Activated naive CD4-positive, alpha-beta T cell treated with anti-CD3 and anti-CD28 coated beads for 36 hours (primary cell): ENCODE data around the gene TICAM1. TPM values are rescaled to one million over a fixed set of nuclear protein-coding genes. Genes with fewer than 3 reads are reported as not detected.
"Not testable (repeated sequence)": the region's sequence is repeated elsewhere in the genome, so short reads cannot be mapped to it uniquely, and the experiment has no call there.

Source experiments
- CTCF ChIA-PET: fragments of 350-600 bp; sonication (Branson Sonifier 250); formaldehyde crosslinking; loops from one replicate; lab custom pipeline; 2021; ENCODE audit warnings: antibody characterized with exemption; lab: Charles Lee
- DNase-seq: peaks from one replicate; pipeline ENCODE4 v3.0.0-alpha.2; 2020
- H3K27ac Mint-ChIP-seq: one replicate; pipeline ENCODE4 v1.8.0; 2021; ENCODE audit warnings: mild to moderate bottlenecking, mixed read lengths
- H3K27me3 Mint-ChIP-seq: one replicate; pipeline ENCODE4 v1.8.0; 2021; ENCODE audit warnings: low read depth, mixed read lengths
- H3K36me3 Mint-ChIP-seq: one replicate; pipeline ENCODE4 v1.8.0; 2021; ENCODE audit warnings: low read depth, mixed read lengths
- H3K4me1 Mint-ChIP-seq: one replicate; pipeline ENCODE4 v1.8.0; 2021; ENCODE audit warnings: low read depth, mixed read lengths
- H3K4me3 Mint-ChIP-seq: one replicate; pipeline ENCODE4 v1.8.0; 2021; ENCODE audit warnings: mild to moderate bottlenecking, moderate library complexity, mixed read lengths
- H3K9me3 Mint-ChIP-seq: one replicate; pipeline ENCODE4 v1.8.0; 2021; ENCODE audit warnings: mixed read lengths
- intact Hi-C: fragments of 100-400 bp; cut with micrococcal nuclease; formaldehyde crosslinking; loops from one replicate; pipeline ENCODE4 v1.15.1; 2023
- total RNA-seq, 2 experiments: library from RNA; stranded (reverse); gene quantifications; one replicate each; pipeline ENCODE4 v1.2.3, GENCODE V29; 2021

TICAM1 gene
- total RNA-seq, 2 experiments from 2014 or later = 15.2 to 16.5 TPM

DNA sequence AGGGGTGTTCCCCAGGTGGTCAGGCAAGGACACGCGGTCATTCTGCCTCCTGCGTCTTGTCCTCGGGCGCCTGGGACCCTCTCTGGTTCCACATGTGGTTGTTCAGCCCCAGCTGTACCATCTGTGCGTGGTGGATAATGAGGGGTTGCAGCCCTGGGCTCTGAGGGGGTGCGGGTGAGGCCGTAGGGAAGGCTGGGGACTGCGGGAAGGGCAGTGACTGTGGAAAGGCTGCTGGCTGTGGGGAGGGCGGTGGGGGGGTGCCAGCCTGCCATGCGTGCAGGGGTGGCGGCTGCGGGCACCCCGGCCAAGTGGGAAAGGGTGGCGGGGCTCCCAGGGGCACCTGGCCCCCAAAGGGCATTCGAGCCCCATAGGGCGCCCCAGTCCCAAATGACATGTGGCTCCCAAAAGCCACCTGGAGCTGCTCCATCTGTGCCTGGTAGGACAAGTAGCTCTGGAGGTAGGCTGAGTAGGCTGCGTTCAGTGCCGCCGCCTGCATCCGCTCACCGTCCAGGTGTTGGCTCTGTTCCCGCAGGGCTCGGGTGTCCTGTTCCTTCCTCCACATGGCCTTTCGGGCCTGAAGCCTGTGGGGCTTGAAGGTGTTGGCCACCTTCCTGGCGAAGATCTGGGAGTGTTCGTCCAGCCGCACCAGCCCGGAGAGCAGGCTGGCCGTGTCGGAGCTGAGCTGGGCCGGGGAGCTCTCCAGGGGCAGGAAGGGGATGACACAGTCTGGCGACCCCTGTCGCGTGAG, 15.1 kb downstream of the TICAM1 start:
- intact Hi-C loops = no loop called here
- CTCF ChIA-PET = interaction anchor here (0.5 to 2.2 kb wide), 2 partner anchors 7 to 36 kb away, joined by 3 to 11 read pairs; no protein-coding TSS in a partner anchor
- Mint-ChIP-seq H3K4me1 (peaks cover 16% of the 10 kb centered on the region), H3K27me3 (no peaks in the 10 kb centered on the region), H3K36me3 (peaks cover 9% of the 10 kb centered on the region), H3K9me3 (peaks cover 1% of the 10 kb centered on the region), H3K4me3 (no peak overlapping the region), H3K27ac (no peak overlapping the region)
- no peak for DNase-seq

DNA sequence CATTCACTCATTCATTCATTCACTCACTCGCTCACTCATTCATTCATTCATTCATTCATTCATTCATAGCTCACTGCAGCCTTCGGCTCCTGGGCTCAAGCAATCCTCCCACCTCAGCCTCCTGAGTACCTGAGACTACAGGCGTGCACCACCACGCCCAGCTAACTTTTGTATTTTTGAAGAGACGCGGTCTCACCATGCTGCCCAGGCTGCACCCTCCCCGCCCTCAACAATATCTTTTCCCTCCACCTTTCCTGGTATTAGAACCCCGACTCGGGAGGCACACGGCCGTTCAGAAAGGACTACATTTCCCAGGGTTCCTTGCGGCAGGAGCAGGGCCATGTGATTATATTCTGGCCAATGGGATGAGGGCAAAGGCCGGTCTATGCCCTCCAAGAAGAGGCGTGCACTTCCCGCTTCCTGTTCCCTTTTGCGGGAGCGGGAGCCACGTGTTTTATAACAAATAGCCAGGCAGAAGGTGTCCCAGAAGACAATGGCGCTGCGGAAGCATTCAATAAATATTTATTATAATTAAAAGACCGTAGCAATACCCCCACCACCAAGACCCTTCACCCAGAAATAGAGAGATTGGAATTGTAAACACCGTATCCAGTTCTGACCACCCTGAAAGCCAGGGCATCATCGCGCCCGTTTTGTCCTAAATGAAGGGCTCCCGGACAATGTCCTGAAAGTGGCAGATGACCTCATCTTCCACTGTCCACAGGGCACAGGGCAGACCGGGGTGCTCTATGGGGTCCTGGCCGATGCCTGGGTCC, 15.9 kb downstream of the TICAM1 start:
- peaks cover 1% of the 10 kb centered on the region for H3K9me3 Mint-ChIP-seq
- intact Hi-C loops = loop anchor here (2.0 kb wide), 2 partner anchors 15 to 95 kb away; partner anchors contain the start of gene TICAM1
- peak overlapping the region; percentile 67 for H3K4me3 Mint-ChIP-seq
- H3K27ac Mint-ChIP-seq = peak overlapping the region; percentile 66
- H3K4me1 Mint-ChIP-seq = peaks cover 16% of the 10 kb centered on the region
- peak; percentile 88 for DNase-seq
- H3K27me3 Mint-ChIP-seq = no peaks in the 10 kb centered on the region
- CTCF ChIA-PET = interaction anchor here (0.6 kb wide), 1 partner anchor 38 kb away, joined by 3 read pairs; no protein-coding TSS in a partner anchor
- peaks cover 9% of the 10 kb centered on the region for H3K36me3 Mint-ChIP-seq

DNA sequence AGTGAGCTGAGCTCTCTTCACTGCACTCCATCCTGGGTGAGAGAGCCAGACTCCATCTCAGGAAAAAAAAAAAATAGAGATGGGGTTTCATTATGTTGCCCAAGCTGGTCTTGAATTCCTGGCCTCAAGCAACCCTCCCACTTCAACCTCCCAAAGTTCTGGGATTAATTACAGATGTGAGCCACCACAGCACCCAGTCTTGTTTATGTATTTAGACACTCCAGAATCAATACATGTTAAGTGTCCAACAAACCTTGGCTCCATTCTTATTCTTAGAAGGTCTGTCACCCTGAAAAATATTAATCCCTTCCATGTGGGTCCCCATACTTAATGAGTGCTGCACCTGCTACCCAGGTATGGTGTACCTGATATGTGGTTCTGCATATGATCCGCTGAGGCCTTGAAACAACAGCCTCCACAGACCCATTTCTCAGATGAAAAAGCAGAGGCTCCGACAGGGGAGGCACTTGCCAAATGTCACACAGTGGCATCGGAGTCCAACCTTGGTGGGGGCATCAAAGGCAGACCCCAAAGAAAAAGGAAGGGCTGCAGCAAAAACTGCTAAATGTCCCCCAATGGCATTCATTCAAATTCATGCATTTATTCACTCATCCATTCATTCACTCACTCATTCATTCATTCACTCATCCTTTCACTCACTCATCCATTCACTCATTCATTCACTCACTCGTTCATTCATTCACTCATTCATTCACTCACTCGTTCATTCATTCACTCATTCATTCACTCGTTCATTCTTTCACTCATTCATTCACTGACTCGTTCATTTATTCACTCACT, 16.7 kb downstream of the TICAM1 start:
- peaks cover 9% of the 10 kb centered on the region for H3K36me3 Mint-ChIP-seq
- intact Hi-C loops = loop anchor here (2.0 to 5.0 kb wide), 3 partner anchors 16 to 317 kb away; partner anchors contain the start of gene TICAM1
- H3K9me3 Mint-ChIP-seq = peaks cover 1% of the 10 kb centered on the region
- DNase-seq = no peak
- CTCF ChIA-PET = interaction anchor here (0.6 to 8.4 kb wide), 5 partner anchors 35 to 324 kb away, joined by 3 to 294 read pairs (median 3); no protein-coding TSS in a partner anchor
- no peak overlapping the region for H3K27ac Mint-ChIP-seq
- H3K27me3 Mint-ChIP-seq = no peaks in the 10 kb centered on the region
- peak overlapping the region; percentile 67 for H3K4me3 Mint-ChIP-seq
- H3K4me1 Mint-ChIP-seq = peaks cover 16% of the 10 kb centered on the region

DNA sequence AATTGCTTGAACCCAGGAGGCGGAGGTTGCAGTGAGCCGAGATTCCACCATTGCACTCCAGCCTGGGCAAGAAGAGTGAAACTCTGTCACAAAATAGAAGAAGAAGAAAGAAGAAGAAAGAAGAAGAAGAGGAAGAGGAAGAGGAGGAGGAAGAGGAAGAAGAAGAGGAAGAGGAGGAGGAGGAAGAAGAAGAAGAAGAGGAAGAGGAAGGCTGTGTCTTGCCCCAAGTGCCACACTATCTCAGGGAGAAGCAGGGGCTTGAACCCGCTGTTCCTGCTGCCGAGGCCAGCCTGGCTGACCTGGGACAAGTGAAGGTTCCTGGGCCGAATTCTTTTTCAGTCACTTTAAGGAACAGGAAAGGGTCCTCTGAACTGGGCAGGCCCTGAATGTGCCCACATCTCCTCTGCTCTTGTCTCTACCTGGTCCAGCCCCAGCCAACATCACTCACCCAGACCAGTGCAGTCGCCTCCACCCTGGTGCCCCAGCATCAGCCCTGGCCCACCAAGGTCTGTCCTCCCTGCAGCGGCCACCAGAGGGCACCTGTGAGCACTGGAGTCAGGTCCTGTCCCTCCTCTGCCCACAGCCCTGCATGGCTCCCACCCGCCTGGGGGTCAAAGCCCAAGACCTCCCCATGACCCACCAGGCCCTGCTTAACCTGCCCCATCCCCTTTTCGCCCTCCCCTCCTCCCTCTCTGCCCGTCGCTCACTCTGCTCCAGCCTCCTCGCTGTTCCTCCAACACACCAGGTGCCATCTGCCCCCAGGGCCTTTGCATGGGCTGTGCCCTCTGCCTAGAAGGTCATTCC, 20.0 kb downstream of the TICAM1 start:
- intact Hi-C loops = loop anchor here (5.0 kb wide), 1 partner anchor 321 kb away; no protein-coding TSS in a partner anchor
- Mint-ChIP-seq H3K27me3 (no peaks in the 10 kb centered on the region), H3K4me1 (peaks cover 16% of the 10 kb centered on the region), H3K36me3 (peaks cover 4% of the 10 kb centered on the region), H3K4me3 (no peak overlapping the region), H3K9me3 (peaks cover 1% of the 10 kb centered on the region), H3K27ac (no peak overlapping the region)
- peak; percentile 93 for DNase-seq
- CTCF ChIA-PET = interaction anchor here (0.7 to 8.4 kb wide), 8 partner anchors 11 to 318 kb away, joined by 3 to 294 read pairs (median 6); partner anchors contain the start of gene FEM1A

DNA sequence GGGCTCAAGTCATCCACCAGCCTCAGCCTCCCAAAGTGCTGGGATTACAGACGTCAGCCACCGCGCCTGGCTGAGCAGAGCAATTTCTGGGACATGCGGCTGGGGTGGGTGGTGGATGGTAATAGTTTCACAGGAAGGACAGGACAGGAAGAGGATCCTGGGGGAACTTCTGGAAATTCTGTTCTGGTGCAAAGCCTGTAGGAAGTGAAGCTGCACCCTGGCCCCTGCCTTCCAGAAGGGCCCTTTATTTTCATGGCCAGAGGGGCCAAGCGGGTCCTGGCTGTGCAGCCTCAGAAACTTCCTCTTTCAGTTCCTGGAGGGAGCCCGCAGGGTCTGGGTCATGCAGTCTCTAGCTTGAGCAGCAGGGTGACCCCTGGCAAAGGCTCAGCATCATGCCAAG, 24.3 kb downstream of the TICAM1 start:
- Mint-ChIP-seq H3K36me3 (no peaks in the 10 kb centered on the region), H3K4me3 (no peak overlapping the region), H3K9me3 (no peaks in the 10 kb centered on the region), H3K4me1 (peaks cover 5% of the 10 kb centered on the region), H3K27me3 (no peaks in the 10 kb centered on the region), H3K27ac (no peak overlapping the region)
- CTCF ChIA-PET = interaction anchor here (0.7 to 8.4 kb wide), 4 partner anchors 17 to 47 kb away, joined by 3 to 294 read pairs (median 6); no protein-coding TSS in a partner anchor
- intact Hi-C loops = no loop called here
- no peak for DNase-seq

DNA sequence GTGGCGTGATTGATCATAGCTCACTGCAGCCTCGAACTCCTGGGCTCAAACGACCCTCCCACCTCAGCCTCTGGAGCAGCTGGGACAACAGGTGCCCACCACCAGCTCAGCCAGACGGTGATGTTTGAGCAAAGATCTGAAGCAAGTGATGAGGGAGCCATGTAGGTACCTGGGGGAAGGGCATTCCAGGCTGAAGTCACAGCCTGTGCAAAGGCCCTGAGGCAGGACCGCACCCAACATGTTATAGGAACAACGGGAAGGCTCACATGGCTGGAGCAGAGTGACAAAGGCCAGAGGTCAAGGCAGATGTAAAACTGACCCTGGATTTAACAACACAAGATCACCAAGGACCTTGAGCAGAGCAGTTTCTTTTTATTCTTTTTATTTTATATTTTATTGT, 25.1 kb downstream of the TICAM1 start:
- no peaks in the 10 kb centered on the region for H3K9me3 Mint-ChIP-seq
- CTCF ChIA-PET = interaction anchor here (0.7 to 8.4 kb wide), 6 partner anchors 12 to 45 kb away, joined by 3 to 294 read pairs (median 4); partner anchors contain the start of gene FEM1A
- DNase-seq = no peak
- peaks cover 2% of the 10 kb centered on the region for H3K4me1 Mint-ChIP-seq
- H3K36me3 Mint-ChIP-seq = no peaks in the 10 kb centered on the region
- no peak overlapping the region for H3K4me3 Mint-ChIP-seq
- no peak overlapping the region for H3K27ac Mint-ChIP-seq
- intact Hi-C loops = no loop called here
- H3K27me3 Mint-ChIP-seq = no peaks in the 10 kb centered on the region

DNA sequence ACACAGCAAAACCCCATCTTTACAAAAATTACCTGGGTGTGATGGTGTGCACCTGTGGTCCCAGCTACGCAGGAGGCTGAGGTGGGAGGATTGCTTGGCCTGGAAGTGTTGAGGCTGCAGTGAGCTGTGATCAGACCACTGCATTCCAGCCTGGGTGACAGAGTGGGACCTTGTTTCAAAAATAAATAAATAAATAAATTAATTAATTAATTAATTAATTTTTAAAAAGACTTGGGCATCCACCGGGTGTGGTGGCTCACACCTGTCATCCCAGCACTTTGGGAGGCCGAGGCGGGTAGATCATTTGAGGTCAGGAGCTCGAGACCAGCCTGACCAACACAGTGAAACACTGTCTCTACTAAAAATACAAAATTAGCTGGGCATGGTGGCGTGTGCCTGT, 26.4 kb downstream of the TICAM1 start:
- DNase-seq = not testable (repeated sequence)

DNA sequence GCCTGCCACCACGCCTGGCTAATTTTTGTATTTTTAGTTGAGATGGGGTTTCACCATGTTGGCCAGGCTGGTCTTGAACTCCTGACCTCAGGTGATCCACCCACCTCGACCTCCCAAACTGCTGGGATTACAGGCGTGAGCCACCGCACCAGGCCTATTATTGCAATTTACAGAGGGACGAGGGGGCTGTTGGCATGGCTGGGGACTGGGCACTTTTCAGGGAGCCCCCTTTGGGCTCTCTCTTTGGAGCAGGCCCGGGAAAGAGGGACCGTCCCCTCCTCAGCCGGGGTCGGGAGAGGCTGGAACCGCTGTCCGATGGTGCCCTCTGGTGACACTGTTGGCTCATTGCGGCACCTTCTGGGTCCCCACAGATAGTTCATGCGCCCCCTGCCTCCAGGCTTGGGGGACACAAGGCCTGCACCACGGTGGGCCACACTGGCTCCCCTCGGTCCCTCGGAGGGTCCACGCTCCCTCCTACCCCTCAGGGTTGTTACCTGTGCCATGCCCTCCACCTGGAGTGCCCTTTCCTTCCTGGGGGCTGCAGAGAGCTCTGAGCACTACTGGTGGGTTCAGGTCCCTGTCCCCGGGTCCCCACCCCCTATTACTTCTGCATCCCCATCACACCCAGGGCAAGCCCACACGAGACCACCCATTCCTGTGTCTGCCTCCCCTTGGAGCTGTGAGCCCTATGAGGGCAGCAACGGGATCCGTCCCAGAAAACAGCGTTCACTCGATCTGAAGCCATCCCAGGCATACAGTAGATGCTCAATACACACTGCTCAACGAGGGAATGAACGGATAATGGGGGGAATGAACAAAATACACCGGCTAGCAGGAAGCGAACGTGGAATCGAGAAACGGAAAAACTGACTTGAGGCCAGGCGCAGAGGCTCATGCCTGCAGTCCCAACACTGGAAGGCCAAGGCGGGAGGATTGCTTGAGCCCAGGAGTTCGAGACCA, 27.5 kb downstream of the TICAM1 start:
- Mint-ChIP-seq H3K9me3 (no peaks in the 10 kb centered on the region), H3K4me3 (peak overlapping the region; percentile 24), H3K4me1 (peaks cover 2% of the 10 kb centered on the region), H3K36me3 (no peaks in the 10 kb centered on the region), H3K27ac (no peak overlapping the region), H3K27me3 (no peaks in the 10 kb centered on the region)
- intact Hi-C loops = loop anchor here (1.0 kb wide), 1 partner anchor 72 kb away; no protein-coding TSS in a partner anchor
- DNase-seq = peak; percentile 72
- CTCF ChIA-PET = interaction anchor here (0.6 to 3.2 kb wide), 9 partner anchors 14 to 127 kb away, joined by 3 to 26 read pairs (median 3); no protein-coding TSS in a partner anchor

More for the DNA sequence above, 26.4 kb downstream of the TICAM1 start:
- H3K27me3 Mint-ChIP-seq, intact Hi-C loops, H3K4me1 Mint-ChIP-seq, H3K4me3 Mint-ChIP-seq, H3K9me3 Mint-ChIP-seq, H3K27ac Mint-ChIP-seq, H3K36me3 Mint-ChIP-seq: not testable (repeated sequence)
- CTCF ChIA-PET = interaction anchor here (0.6 to 3.2 kb wide), 12 partner anchors 13 to 203 kb away, joined by 3 to 26 read pairs (median 4); no protein-coding TSS in a partner anchor

DNA sequence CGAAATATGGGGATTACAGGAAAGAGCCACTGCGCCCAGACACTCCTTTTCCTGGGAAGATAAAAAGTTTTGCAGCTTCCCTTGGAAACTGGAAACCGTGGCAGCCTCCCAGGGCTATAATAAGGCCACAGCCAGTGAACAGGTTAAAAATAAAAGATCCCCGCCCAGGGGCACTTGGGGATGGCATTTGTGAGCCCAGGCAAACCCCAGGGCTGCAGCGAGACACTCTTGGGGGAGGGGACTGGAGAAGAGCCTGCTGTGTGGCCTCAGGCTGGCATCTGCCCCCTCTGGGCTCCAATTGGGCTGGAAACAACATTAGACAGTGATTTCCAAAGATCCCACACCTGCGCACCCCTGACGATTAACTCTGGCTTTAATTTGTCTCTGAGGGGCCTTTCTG, 28.8 kb downstream of the TICAM1 start:
- intact Hi-C loops = no loop called here
- no peaks in the 10 kb centered on the region for H3K27me3 Mint-ChIP-seq
- no peaks in the 10 kb centered on the region for H3K9me3 Mint-ChIP-seq
- no peak for DNase-seq
- no peaks in the 10 kb centered on the region for H3K36me3 Mint-ChIP-seq
- H3K4me3 Mint-ChIP-seq = no peak overlapping the region
- peaks cover 2% of the 10 kb centered on the region for H3K4me1 Mint-ChIP-seq
- CTCF ChIA-PET = interaction anchor here (0.6 to 3.2 kb wide), 3 partner anchors 20 to 114 kb away, joined by 3 to 26 read pairs (median 4); no protein-coding TSS in a partner anchor
- H3K27ac Mint-ChIP-seq = no peak overlapping the region

DNA sequence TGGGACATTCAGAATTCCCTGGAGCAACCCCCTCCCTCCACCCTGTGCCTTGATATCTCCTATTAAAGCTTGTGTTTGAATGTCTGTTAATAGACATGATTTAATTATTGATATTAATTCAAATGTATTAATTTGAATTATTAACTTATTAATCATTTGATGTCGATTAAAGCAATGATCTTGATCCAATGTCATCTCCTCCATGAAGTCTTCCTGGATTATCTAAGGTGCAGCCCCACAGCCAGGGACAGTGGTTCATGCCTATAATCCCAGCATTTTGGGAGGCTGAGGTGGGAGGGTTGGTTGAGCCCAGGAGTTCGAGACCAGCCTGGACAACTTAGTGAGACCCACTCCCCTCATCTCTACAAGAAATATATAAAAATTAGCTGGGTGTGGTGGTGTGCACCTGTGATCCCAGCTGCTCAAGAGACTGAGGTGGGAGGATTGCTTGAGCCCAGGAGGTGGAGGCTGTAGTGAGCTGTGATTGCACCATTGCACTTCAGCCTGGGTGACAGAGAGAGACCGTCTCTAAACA, 30.4 kb downstream of the TICAM1 start:
- no peak for DNase-seq
- H3K4me1 Mint-ChIP-seq = peaks cover 9% of the 10 kb centered on the region
- intact Hi-C loops = no loop called here
- H3K9me3 Mint-ChIP-seq = no peaks in the 10 kb centered on the region
- H3K36me3 Mint-ChIP-seq = peaks cover 6% of the 10 kb centered on the region
- CTCF ChIA-PET = interaction anchor here (0.7 to 2.6 kb wide), 3 partner anchors 8 to 230 kb away, joined by 3 to 15 read pairs (median 4); no protein-coding TSS in a partner anchor
- no peak overlapping the region for H3K4me3 Mint-ChIP-seq
- H3K27ac Mint-ChIP-seq = no peak overlapping the region
- H3K27me3 Mint-ChIP-seq = no peaks in the 10 kb centered on the region
